Thyroid gland (tissue), 4 donors: Measurements from ENCODE around the gene MCF2L.

Source experiments
- POLR2A ChIP-seq, 2 donors: fragments of 450-650 bp; IDR thresholded peaks; one replicate each; pipeline ENCODE4 v1.6.1; 2017; ENCODE audit warnings: antibody characterized with exemption in 2 of 2, mild to moderate bottlenecking in 2 of 2, moderate library complexity in 1 of 2
- TF ChIP-seq, protein P1 (sequence below), 6 experiments: fragments of 200-600 bp in 3 of 6; fragments of 450-650 bp in 3 of 6; sonication (generic) in 3 of 6; IDR thresholded peaks; one replicate each; pipeline ENCODE4 v1.5.1; 2016 to 2019; ENCODE audit warnings: antibody characterized with exemption in 6 of 6, mild to moderate bottlenecking in 2 of 6, inconsistent platforms in 1 of 6, moderate library complexity in 1 of 6

DNA sequence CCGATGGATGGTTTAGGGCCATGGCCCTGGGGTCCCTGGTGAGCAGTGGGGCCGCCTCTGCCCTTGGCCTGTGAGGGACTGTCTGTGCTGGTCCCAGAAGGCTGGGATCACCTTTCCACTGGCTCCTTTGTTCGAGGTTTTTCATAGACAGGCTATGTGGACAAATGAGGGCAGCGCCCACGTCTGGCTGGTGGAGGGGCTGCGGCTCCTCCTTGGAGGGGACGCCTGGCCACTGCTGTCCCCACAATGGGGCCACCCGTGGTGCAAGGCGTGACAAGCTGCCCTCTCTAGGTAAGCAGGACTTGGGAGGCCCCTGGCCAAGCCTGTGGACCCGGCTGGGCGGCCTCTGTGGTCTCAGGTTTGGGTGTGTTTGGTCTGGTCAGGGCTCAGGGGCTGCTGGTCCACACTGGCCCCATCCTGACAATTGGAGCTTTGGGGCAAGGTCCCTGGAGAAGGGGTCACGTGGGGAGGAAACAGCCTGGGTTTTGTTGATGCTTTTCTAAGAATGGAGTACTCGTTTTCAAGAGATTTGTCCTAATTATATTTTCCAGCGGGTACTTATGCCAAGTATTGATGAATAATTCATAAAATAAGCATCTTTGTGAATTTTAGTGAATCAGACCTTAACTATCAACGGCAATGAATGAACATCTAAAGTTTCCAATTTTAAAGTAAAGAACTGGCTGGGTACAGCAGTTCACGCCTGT, 33.3 kb downstream of the MCF2L start:
- no peak for TF ChIP-seq POLR2A (IDR thresholded peaks at IDR 0.05)
- TF ChIP-seq, protein P1, sequence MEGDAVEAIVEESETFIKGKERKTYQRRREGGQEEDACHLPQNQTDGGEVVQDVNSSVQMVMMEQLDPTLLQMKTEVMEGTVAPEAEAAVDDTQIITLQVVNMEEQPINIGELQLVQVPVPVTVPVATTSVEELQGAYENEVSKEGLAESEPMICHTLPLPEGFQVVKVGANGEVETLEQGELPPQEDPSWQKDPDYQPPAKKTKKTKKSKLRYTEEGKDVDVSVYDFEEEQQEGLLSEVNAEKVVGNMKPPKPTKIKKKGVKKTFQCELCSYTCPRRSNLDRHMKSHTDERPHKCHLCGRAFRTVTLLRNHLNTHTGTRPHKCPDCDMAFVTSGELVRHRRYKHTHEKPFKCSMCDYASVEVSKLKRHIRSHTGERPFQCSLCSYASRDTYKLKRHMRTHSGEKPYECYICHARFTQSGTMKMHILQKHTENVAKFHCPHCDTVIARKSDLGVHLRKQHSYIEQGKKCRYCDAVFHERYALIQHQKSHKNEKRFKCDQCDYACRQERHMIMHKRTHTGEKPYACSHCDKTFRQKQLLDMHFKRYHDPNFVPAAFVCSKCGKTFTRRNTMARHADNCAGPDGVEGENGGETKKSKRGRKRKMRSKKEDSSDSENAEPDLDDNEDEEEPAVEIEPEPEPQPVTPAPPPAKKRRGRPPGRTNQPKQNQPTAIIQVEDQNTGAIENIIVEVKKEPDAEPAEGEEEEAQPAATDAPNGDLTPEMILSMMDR (IDR thresholded peaks at IDR 0.05): peak in 5 of 6 experiments; percentile 9 to 45 (median 35)
